Stomach (tissue), 4 donors: ENCODE results near the gene GEMIN5.

Experiments used
- EP300 ChIP-seq: sonication (generic); formaldehyde crosslinking; IDR thresholded peaks from one replicate; pipeline ENCODE4 v1.6.1; 2017; ENCODE audit warnings: antibody characterized with exemption
- POLR2A ChIP-seq, 4 donors: fragments of 450-650 bp; IDR thresholded peaks; one replicate each; pipeline ENCODE4 v1.6.1; 2016; ENCODE audit warnings: antibody characterized with exemption in 4 of 4, control low read depth in 2 of 4, mild to moderate bottlenecking in 1 of 4, moderate library complexity in 1 of 4
- TF ChIP-seq, protein P1 (sequence below), 7 experiments: fragments of 450-650 bp in 4 of 7; fragments of 200-600 bp in 3 of 7; sonication (generic) in 3 of 7; IDR thresholded peaks; one replicate each; pipeline ENCODE4 v1.5.1; 2016 to 2019; ENCODE audit warnings: antibody characterized with exemption in 7 of 7, control low read depth in 2 of 7, mild to moderate bottlenecking in 1 of 7

DNA sequence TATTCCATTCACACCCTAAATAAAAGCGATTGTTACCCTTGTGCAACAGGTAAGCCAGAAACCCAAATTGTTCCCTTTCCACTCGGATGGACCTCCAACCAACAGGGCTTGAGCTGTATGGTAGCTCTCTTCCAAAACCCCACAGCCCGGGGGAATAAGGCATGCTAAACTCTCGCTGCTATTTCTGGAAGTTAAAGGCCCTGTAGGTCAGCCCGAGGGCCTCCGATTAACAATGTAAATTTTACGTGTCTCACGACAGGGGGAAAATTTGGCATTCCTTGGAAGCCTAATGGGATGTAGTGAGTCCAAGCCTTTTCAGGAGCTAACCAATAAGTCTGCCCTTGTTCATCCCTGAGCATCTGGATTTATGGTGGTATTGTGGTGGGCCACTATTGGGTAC, 53.6 kb downstream of the GEMIN5 start:
- TF ChIP-seq, protein P1, sequence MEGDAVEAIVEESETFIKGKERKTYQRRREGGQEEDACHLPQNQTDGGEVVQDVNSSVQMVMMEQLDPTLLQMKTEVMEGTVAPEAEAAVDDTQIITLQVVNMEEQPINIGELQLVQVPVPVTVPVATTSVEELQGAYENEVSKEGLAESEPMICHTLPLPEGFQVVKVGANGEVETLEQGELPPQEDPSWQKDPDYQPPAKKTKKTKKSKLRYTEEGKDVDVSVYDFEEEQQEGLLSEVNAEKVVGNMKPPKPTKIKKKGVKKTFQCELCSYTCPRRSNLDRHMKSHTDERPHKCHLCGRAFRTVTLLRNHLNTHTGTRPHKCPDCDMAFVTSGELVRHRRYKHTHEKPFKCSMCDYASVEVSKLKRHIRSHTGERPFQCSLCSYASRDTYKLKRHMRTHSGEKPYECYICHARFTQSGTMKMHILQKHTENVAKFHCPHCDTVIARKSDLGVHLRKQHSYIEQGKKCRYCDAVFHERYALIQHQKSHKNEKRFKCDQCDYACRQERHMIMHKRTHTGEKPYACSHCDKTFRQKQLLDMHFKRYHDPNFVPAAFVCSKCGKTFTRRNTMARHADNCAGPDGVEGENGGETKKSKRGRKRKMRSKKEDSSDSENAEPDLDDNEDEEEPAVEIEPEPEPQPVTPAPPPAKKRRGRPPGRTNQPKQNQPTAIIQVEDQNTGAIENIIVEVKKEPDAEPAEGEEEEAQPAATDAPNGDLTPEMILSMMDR (IDR thresholded peaks at IDR 0.05), result no peak
- TF ChIP-seq POLR2A (IDR thresholded peaks at IDR 0.05), result no peak
- TF ChIP-seq EP300, result no peak
